Osteoblast (primary cell): ENCODE measurements around the gene CCDC85B. TPM values are rescaled to one million over a fixed set of nuclear protein-coding genes. Genes with fewer than 3 reads are reported as not detected.

Experiments used
- DNase-seq: peaks from one replicate; pipeline ENCODE4 v3.0.0; 2011; ENCODE audit warnings: low spot score, mixed read lengths; ENCODE audit not compliant: insufficient read length; ENCODE audit errors: missing footprints
- H2AFZ ChIP-seq: 2 replicates; pipeline ENCODE4 v1.6.0; 2011; ENCODE audit warnings: mild to moderate bottlenecking, low read length
- H3K27ac ChIP-seq: 2 replicates; pipeline ENCODE4 v1.5.1; 2011; ENCODE audit warnings: mild to moderate bottlenecking, low read depth, low read length, moderate library complexity
- H3K27me3 ChIP-seq: 2 replicates; pipeline ENCODE4 v1.6.0; 2012; ENCODE audit warnings: mild to moderate bottlenecking, control low read depth, inconsistent platforms, low read length, moderate library complexity; ENCODE audit not compliant: insufficient read depth
- H3K36me3 ChIP-seq: 2 replicates; pipeline ENCODE4 v1.5.1; 2011; ENCODE audit warnings: mild to moderate bottlenecking, low read length, control low read depth, moderate library complexity; ENCODE audit not compliant: insufficient read depth
- H3K4me1 ChIP-seq: 2 replicates; pipeline ENCODE4 v1.5.1; 2011; ENCODE audit warnings: mild to moderate bottlenecking, low read length, control low read depth, moderate library complexity; ENCODE audit not compliant: insufficient read depth
- H3K4me2 ChIP-seq: 2 replicates; pipeline ENCODE4 v1.6.0; 2011; ENCODE audit warnings: mild to moderate bottlenecking, low read length; ENCODE audit not compliant: insufficient read depth
- H3K4me3 ChIP-seq: fragments of 200-600 bp; sonication (generic); 3 replicates; pipeline ENCODE4 v1.5.1; 2012; ENCODE audit warnings: mild to moderate bottlenecking, low read length, inconsistent platforms; ENCODE audit not compliant: insufficient read depth
- H3K79me2 ChIP-seq: 2 replicates; pipeline ENCODE4 v1.6.0; 2012; ENCODE audit warnings: mild to moderate bottlenecking, low read length, control low read depth, inconsistent platforms; ENCODE audit not compliant: insufficient read depth
- H3K9me3 ChIP-seq: 2 replicates; pipeline ENCODE4 v1.5.1; 2011; ENCODE audit warnings: low read depth, low read length, control low read depth
- H4K20me1 ChIP-seq: 2 replicates; pipeline ENCODE4 v1.6.0; 2012; ENCODE audit warnings: mild to moderate bottlenecking, low read length, control low read depth; ENCODE audit not compliant: insufficient read depth
- total RNA-seq: library from RNA; depleted of rRNA; stranded (reverse); fragments of >200 nt; gene quantifications from 2 replicates; pipeline ENCODE4 v1.2.3, GENCODE V29; 2012
- TF ChIP-seq, protein P1 (sequence below): IDR thresholded peaks from 2 replicates; pipeline ENCODE4 v1.5.1; 2011; ENCODE audit warnings: mild to moderate bottlenecking, low read depth, low read length, moderate library complexity; ENCODE audit errors: extremely low read depth

CCDC85B gene
- total RNA-seq, 1 donor: 47.0 TPM

- Histone ChIP-seq H3K4me1 (peaks cover 15% of the 10 kb centered on the region), H3K4me2 (no peak overlapping the region), H3K27ac (no peak overlapping the region), H4K20me1 (peaks cover 24% of the 10 kb centered on the region), H3K27me3 (no peaks in the 10 kb centered on the region), H3K79me2 (peaks cover 52% of the 10 kb centered on the region), H3K36me3 (peaks cover 74% of the 10 kb centered on the region), H3K4me3 (no peak overlapping the region), H3K9me3 (no peaks in the 10 kb centered on the region), H2AFZ (no peak overlapping the region)
- peak; percentile 75 for DNase-seq
- TF ChIP-seq, protein P1, sequence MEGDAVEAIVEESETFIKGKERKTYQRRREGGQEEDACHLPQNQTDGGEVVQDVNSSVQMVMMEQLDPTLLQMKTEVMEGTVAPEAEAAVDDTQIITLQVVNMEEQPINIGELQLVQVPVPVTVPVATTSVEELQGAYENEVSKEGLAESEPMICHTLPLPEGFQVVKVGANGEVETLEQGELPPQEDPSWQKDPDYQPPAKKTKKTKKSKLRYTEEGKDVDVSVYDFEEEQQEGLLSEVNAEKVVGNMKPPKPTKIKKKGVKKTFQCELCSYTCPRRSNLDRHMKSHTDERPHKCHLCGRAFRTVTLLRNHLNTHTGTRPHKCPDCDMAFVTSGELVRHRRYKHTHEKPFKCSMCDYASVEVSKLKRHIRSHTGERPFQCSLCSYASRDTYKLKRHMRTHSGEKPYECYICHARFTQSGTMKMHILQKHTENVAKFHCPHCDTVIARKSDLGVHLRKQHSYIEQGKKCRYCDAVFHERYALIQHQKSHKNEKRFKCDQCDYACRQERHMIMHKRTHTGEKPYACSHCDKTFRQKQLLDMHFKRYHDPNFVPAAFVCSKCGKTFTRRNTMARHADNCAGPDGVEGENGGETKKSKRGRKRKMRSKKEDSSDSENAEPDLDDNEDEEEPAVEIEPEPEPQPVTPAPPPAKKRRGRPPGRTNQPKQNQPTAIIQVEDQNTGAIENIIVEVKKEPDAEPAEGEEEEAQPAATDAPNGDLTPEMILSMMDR: no peak
These were observed 25.6 kb upstream of the CCDC85B start for GRCh38 chr11:65864706-65865471.

DNA sequence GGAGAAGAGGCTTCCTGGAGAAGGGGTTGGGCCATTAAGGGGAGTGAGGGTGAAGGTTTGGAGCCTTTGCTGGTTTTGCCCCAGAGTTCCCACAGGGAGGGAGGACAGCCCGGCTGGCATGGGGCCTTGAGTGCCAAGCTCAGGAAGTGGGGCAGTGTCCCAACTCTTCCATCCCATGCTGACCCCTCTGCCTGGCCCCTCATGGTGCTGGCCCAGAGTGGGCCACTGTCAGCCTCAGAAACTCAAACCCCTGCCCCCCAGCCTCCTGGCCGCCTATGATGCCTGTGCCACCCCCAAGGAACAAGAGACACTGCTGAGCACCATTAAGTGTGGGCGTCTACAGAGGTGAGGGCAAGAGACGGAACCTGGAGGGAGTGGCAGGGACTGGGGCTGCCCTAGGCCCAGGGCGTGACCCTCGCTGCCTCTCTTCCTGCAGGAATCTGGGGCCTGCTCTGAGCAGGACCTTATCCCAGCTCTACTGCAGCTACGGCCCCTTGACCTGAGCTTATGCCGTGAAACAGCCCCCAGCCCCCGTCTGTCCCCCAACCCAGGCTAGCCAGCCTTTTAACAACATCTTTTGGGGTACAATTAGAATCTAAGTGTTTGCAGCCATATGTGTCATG lies 24.8 kb upstream of the CCDC85B start:
- Histone ChIP-seq H3K36me3 (peaks cover 82% of the 10 kb centered on the region), H3K9me3 (no peaks in the 10 kb centered on the region), H4K20me1 (peaks cover 30% of the 10 kb centered on the region), H3K4me3 (no peak overlapping the region), H3K4me1 (peaks cover 16% of the 10 kb centered on the region), H2AFZ (no peak overlapping the region), H3K27me3 (no peaks in the 10 kb centered on the region), H3K79me2 (peaks cover 59% of the 10 kb centered on the region), H3K4me2 (no peak overlapping the region), H3K27ac (no peak overlapping the region)
- peak; percentile 48 for DNase-seq
- TF ChIP-seq, protein P1: no peak

- TF ChIP-seq, protein P1: no peak
- peak; percentile 72 for DNase-seq
- no peak overlapping the region for H3K4me2 ChIP-seq
- H4K20me1 ChIP-seq: peaks cover 35% of the 10 kb centered on the region
- H3K27me3 ChIP-seq: no peaks in the 10 kb centered on the region
- H3K9me3 ChIP-seq: no peaks in the 10 kb centered on the region
- H2AFZ ChIP-seq: no peak overlapping the region
- no peak overlapping the region for H3K27ac ChIP-seq
- H3K4me1 ChIP-seq: peaks cover 21% of the 10 kb centered on the region
- no peak overlapping the region for H3K4me3 ChIP-seq
- H3K79me2 ChIP-seq: peaks cover 59% of the 10 kb centered on the region
- peaks cover 87% of the 10 kb centered on the region for H3K36me3 ChIP-seq
These were observed 23.8 kb upstream of the CCDC85B start for GRCh38 chr11:65866509-65867283.
